Measurements from ENCODE around the gene GRIA3.

DNA sequence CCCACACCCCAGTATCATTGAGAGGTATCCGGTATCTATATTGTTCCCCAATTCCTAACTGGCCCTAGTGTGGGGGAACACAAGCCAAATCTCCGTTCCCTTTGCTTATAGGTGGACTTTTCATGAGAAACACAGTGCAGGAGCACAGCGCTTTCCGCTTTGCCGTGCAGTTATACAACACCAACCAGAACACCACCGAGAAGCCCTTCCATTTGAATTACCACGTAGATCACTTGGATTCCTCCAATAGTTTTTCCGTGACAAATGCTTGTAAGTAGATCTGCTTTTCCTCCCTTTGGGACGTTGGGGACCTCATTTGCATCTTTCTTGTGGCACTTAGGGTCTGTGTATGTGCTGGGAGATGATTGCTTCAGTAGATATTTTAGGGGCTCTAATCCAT lies 1.6 kb downstream of the GRIA3 start:
- TF ChIP-seq, protein P1, sequence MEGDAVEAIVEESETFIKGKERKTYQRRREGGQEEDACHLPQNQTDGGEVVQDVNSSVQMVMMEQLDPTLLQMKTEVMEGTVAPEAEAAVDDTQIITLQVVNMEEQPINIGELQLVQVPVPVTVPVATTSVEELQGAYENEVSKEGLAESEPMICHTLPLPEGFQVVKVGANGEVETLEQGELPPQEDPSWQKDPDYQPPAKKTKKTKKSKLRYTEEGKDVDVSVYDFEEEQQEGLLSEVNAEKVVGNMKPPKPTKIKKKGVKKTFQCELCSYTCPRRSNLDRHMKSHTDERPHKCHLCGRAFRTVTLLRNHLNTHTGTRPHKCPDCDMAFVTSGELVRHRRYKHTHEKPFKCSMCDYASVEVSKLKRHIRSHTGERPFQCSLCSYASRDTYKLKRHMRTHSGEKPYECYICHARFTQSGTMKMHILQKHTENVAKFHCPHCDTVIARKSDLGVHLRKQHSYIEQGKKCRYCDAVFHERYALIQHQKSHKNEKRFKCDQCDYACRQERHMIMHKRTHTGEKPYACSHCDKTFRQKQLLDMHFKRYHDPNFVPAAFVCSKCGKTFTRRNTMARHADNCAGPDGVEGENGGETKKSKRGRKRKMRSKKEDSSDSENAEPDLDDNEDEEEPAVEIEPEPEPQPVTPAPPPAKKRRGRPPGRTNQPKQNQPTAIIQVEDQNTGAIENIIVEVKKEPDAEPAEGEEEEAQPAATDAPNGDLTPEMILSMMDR (IDR thresholded peaks at IDR 0.05), result no peak
- no peak for TF ChIP-seq POLR2A (IDR thresholded peaks at IDR 0.05)
